ENCODE measurements around the gene TMEM161A. TPM values are rescaled to one million over a fixed set of nuclear protein-coding genes. Genes with fewer than 3 reads are reported as not detected.
"Not testable (repeated sequence)": the region's sequence is repeated elsewhere in the genome, so short reads cannot be mapped to it uniquely, and the experiment has no call there.

The TMEM161A gene
- total and polyA plus RNA-seq, 2 donors, result 13.6 to 33.0 TPM

GRCh38 chr19:19159534-19159933, 21.3 kb upstream of the TMEM161A start:
- WGBS, result over 99% methylated on average over 4 of the region's 4 CpGs
- H3K27ac ChIP-seq (ENCODE audit: low read depth in 1 of 2, low read length in 1 of 2), result no peak overlapping the region

DNA sequence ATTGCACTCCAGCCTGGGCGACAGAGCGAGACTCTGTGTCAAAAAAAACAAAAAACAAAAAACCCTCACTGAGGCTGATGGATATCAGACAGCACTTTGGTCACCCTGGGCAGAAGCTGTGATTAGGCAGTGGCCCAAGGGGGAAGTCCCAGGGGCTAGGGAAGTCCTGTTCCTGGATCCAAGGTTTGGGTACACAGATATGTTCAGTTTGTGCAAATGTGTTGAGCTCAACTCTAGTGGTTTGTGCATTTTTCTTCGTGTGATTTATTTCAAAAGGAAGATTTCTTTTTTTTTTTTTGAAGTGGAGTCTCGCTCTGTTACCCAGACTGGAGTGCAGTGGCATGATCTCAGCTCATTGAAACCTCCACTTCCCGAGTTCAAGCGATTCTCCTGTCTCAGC, 19.5 kb upstream of the TMEM161A start:
- Histone ChIP-seq H3K27ac (ENCODE audit: low read depth in 1 of 2, low read length in 1 of 2) (no peak overlapping the region), H3K27me3 (ENCODE audit: control insufficient read depth in 2 of 2, insufficient read depth in 1 of 2, low read length in 1 of 2) (no peaks in the 10 kb centered on the region), H3K4me3 (ENCODE audit: low read length in 2 of 2) (no peak overlapping the region), H3K4me1 (ENCODE audit: control insufficient read depth in 2 of 2, insufficient read depth in 2 of 2, low read length in 2 of 2) (peaks cover 4 to 16% of the 10 kb centered on the region in 2 donors), H3K9me3 (ENCODE audit: control insufficient read depth in 2 of 2, insufficient read depth in 1 of 2, low read length in 1 of 2) (peaks cover 1 to 12% of the 10 kb centered on the region in 2 donors), H3K36me3 (ENCODE audit: control insufficient read depth in 2 of 2, insufficient read depth in 2 of 2, low read length in 1 of 2) (peaks cover 0 to 5% of the 10 kb centered on the region in 2 donors)
- DNase-seq (ENCODE audit: low read depth in 6 of 9, low spot score in 9 of 9), result no peak
- WGBS, result 80% methylated on average over 6 of the region's 6 CpGs

More at GRCh38 chr19:19159534-19159933, 21.3 kb upstream of the TMEM161A start:
- Histone ChIP-seq H3K4me3 (ENCODE audit: low read length in 2 of 2) (no peak overlapping the region), H3K4me1 (ENCODE audit: control insufficient read depth in 2 of 2, insufficient read depth in 2 of 2, low read length in 2 of 2) (peaks cover 4 to 16% of the 10 kb centered on the region in 2 donors), H3K36me3 (ENCODE audit: control insufficient read depth in 2 of 2, insufficient read depth in 2 of 2, low read length in 1 of 2) (peaks cover 0 to 5% of the 10 kb centered on the region in 2 donors), H3K9me3 (ENCODE audit: control insufficient read depth in 2 of 2, insufficient read depth in 1 of 2, low read length in 1 of 2) (peaks cover 1 to 13% of the 10 kb centered on the region in 2 donors), H3K27me3 (ENCODE audit: control insufficient read depth in 2 of 2, insufficient read depth in 1 of 2, low read length in 1 of 2) (no peaks in the 10 kb centered on the region)
- DNase-seq (ENCODE audit: low read depth in 6 of 9, low spot score in 9 of 9), result no peak

DNA sequence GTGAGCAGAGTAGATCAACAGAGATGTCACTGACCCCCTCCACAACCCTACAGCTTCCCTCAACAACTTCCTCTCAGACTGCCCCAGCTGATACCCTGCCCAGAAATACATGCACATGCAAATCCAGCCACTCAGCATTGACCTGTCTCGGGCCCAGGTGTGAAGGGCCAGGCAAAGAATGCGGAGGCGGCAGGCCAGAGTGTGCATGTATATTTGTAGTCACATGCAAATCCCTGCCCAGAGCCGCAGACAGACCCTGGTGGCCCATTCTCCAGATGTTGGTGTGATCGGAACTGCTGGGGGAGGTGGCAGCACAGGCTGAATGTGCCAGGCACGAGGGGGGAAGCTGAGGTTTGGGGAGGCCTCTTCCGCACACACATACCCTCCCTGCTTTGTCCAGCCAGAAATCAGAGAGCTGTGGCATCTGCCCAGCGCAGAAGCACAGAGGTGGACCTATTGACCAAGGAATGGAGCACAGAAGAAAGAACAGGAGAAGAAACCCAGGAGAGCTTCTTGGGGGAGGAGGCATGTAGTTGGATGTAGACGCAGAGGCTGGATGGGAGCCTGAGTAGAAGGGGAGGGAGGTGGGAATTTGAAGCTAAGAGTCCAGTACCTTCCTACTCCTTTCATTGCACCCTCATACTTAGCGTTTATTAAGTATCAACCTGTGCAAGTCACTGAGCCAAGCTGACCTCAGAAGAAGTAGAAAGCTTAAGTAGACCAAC, 17.4 kb upstream of the TMEM161A start:
- H3K9me3 ChIP-seq (ENCODE audit: control insufficient read depth in 2 of 2, insufficient read depth in 1 of 2, low read length in 1 of 2), result no peaks in the 10 kb centered on the region
- DNase-seq (ENCODE audit: low read depth in 6 of 9, low spot score in 9 of 9), result no peak
- no peak overlapping the region for H3K27ac ChIP-seq (ENCODE audit: low read depth in 1 of 2, low read length in 1 of 2)
- H3K27me3 ChIP-seq (ENCODE audit: control insufficient read depth in 2 of 2, insufficient read depth in 1 of 2, low read length in 1 of 2), result no peaks in the 10 kb centered on the region
- peaks cover 0 to 5% of the 10 kb centered on the region in 2 donors for H3K36me3 ChIP-seq (ENCODE audit: control insufficient read depth in 2 of 2, insufficient read depth in 2 of 2, low read length in 1 of 2)
- peaks cover 4 to 11% of the 10 kb centered on the region in 2 donors for H3K4me1 ChIP-seq (ENCODE audit: control insufficient read depth in 2 of 2, insufficient read depth in 2 of 2, low read length in 2 of 2)
- 93% methylated on average over 10 of the region's 10 CpGs for WGBS
- H3K4me3 ChIP-seq (ENCODE audit: low read length in 2 of 2), result no peak overlapping the region

DNA sequence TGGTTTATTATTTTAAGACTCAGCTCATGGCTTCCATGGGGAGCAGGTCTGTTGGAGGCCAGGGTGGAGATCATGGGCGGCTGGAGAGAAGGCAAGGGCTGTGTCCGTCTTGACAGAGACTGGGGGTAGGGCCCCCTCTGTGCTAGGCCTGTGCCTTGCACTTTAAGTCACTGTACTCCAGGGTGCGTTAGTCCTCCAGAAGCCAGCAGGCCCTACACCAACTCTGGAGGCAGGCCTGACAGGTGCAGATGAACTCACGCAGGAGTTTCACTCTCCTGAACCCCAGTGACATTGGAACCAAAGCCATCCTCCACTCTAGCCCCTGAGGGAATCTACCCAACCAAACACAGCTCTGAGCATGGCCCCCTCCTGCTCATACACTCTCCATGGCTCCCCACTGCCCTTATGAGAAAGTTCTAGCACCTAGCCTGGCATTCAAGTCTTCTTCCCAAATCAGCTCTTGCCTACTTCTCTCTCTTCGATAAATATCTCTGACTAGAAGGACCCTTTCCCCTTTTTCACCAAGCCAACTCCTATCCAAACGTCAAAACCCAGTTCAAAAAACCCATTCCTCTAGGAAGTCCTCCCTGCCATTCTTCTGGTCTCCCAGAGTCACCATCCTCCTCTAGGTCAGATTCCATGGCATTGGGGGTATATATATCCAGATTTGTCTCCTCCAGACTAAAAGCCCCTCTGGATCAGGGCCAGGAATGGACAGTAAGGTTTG, 16.7 kb upstream of the TMEM161A start:
- Histone ChIP-seq H3K4me3 (ENCODE audit: low read length in 2 of 2) (no peak overlapping the region), H3K27me3 (ENCODE audit: control insufficient read depth in 2 of 2, insufficient read depth in 1 of 2, low read length in 1 of 2) (no peaks in the 10 kb centered on the region), H3K4me1 (ENCODE audit: control insufficient read depth in 2 of 2, insufficient read depth in 2 of 2, low read length in 2 of 2) (peaks cover 0 to 4% of the 10 kb centered on the region in 2 donors), H3K9me3 (ENCODE audit: control insufficient read depth in 2 of 2, insufficient read depth in 1 of 2, low read length in 1 of 2) (no peaks in the 10 kb centered on the region), H3K36me3 (ENCODE audit: control insufficient read depth in 2 of 2, insufficient read depth in 2 of 2, low read length in 1 of 2) (peaks cover 0 to 5% of the 10 kb centered on the region in 2 donors), H3K27ac (ENCODE audit: low read depth in 1 of 2, low read length in 1 of 2) (no peak overlapping the region)
- DNase-seq (ENCODE audit: low read depth in 6 of 9, low spot score in 9 of 9), result no peak
- 96% methylated on average over 6 of the region's 6 CpGs for WGBS

DNA sequence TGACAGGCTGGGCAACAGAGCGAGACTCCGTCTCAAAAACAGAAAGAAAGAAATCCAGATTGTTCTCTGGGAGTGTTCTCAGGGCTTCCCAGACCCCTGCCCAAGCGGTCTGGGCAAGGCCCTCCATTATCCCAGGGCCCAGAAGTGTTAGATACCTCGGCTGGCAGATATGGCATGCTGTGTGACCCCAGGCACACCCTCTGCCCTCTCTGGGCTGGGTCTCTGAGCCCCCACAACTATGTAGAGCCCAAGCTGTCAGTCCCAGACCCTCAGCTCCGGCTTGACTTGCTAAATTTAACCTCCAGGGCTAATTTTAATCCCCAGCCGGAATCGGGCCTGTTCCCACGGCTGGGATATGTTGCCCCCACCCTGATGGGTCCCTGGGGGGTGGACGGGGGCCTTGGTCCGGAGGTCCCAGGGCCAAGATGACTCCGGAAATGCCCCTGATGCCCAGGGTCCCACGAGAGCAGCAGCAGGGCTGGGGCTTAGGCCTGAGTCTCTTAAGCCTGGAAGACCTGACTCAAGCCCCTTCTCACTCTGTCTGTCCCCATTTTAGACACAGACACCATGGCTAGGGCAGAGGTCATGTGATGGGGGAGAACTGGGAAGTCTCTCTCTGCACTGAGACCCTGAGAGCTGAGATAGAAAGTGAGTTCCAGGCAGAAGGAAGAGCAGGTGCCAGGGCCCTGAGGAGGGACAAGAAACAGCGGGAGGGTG, 14.5 kb upstream of the TMEM161A start:
- DNase-seq (ENCODE audit: low read depth in 6 of 9, low spot score in 9 of 9), result no peak

DNA sequence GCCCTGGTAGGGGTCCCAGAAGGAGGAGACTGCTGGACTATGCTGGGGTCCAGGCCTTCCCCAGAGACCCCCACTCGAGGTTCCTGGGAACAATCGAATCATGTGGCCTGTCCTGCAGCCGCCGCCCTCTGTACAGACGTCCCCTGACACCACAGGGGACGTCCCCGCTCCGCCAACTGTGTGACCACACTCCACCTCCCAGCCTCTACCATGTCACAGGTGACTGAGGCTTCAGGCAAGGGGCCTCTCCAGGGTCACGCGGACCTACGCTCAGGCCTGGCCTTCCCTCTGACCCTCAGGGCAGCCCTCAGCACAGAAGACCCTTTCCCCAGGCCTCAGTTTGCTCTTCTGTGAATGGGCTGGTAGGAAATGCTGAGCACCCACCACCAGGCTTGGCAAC, 13.1 kb upstream of the TMEM161A start:
- peaks cover 17% of the 10 kb centered on the region in 2 donors for H3K36me3 ChIP-seq (ENCODE audit: control insufficient read depth in 2 of 2, insufficient read depth in 2 of 2, low read length in 1 of 2)
- no peaks in the 10 kb centered on the region for H3K4me1 ChIP-seq (ENCODE audit: control insufficient read depth in 2 of 2, insufficient read depth in 2 of 2, low read length in 2 of 2)
- no peak overlapping the region for H3K4me3 ChIP-seq (ENCODE audit: low read length in 2 of 2)
- no peaks in the 10 kb centered on the region for H3K9me3 ChIP-seq (ENCODE audit: control insufficient read depth in 2 of 2, insufficient read depth in 1 of 2, low read length in 1 of 2)
- H3K27me3 ChIP-seq (ENCODE audit: control insufficient read depth in 2 of 2, insufficient read depth in 1 of 2, low read length in 1 of 2), result no peaks in the 10 kb centered on the region
- WGBS, result 90% methylated on average over 11 of the region's 11 CpGs
- H3K27ac ChIP-seq (ENCODE audit: low read depth in 1 of 2, low read length in 1 of 2), result no peak overlapping the region
- no peak for DNase-seq (ENCODE audit: low read depth in 6 of 9, low spot score in 9 of 9)

More for the DNA sequence above, 14.5 kb upstream of the TMEM161A start:
- 92% methylated on average over 13 of the region's 13 CpGs for WGBS
- Histone ChIP-seq H3K9me3 (ENCODE audit: control insufficient read depth in 2 of 2, insufficient read depth in 1 of 2, low read length in 1 of 2) (no peaks in the 10 kb centered on the region), H3K27me3 (ENCODE audit: control insufficient read depth in 2 of 2, insufficient read depth in 1 of 2, low read length in 1 of 2) (no peaks in the 10 kb centered on the region), H3K4me1 (ENCODE audit: control insufficient read depth in 2 of 2, insufficient read depth in 2 of 2, low read length in 2 of 2) (no peaks in the 10 kb centered on the region), H3K27ac (ENCODE audit: low read depth in 1 of 2, low read length in 1 of 2) (no peak overlapping the region), H3K4me3 (ENCODE audit: low read length in 2 of 2) (no peak overlapping the region), H3K36me3 (ENCODE audit: control insufficient read depth in 2 of 2, insufficient read depth in 2 of 2, low read length in 1 of 2) (peaks cover 7 to 15% of the 10 kb centered on the region in 2 donors)

DNA sequence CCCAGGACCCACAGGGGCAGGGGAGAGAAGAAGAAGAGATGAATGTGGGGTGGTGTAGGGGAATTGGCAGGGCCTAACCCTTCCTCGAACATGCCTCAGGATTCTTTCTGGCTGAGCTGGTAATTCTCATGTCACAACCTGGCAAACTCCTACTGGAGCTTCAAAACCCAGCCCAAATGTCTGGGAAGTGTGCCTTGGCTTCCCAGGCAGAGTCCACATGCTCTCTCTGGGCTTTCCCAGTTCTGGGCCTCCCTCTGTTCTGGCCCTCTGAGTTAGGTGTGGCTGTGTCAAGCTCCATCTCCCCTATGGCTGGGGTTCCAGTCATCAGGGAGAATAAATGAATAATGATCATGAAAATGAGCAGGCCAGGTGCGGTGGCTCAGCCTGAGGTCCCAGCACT, 11.2 kb upstream of the TMEM161A start:
- no peak overlapping the region for H3K4me3 ChIP-seq (ENCODE audit: low read length in 2 of 2)
- H3K9me3 ChIP-seq (ENCODE audit: control insufficient read depth in 2 of 2, insufficient read depth in 1 of 2, low read length in 1 of 2), result no peaks in the 10 kb centered on the region
- WGBS, result 99% methylated on average over 2 of the region's 2 CpGs
- H3K36me3 ChIP-seq (ENCODE audit: control insufficient read depth in 2 of 2, insufficient read depth in 2 of 2, low read length in 1 of 2), result peaks cover 17% of the 10 kb centered on the region in 2 donors
- H3K4me1 ChIP-seq (ENCODE audit: control insufficient read depth in 2 of 2, insufficient read depth in 2 of 2, low read length in 2 of 2), result peaks cover 0 to 5% of the 10 kb centered on the region in 2 donors
- DNase-seq (ENCODE audit: low read depth in 6 of 9, low spot score in 9 of 9), result no peak
- no peaks in the 10 kb centered on the region for H3K27me3 ChIP-seq (ENCODE audit: control insufficient read depth in 2 of 2, insufficient read depth in 1 of 2, low read length in 1 of 2)
- no peak overlapping the region for H3K27ac ChIP-seq (ENCODE audit: low read depth in 1 of 2, low read length in 1 of 2)

GRCh38 chr19:19148504-19148903, 10.2 kb upstream of the TMEM161A start:
- not testable (repeated sequence) for H3K4me3 ChIP-seq (ENCODE audit: low read length in 2 of 2); H3K27ac ChIP-seq (ENCODE audit: low read depth in 1 of 2, low read length in 1 of 2); H3K4me1 ChIP-seq (ENCODE audit: control insufficient read depth in 2 of 2, insufficient read depth in 2 of 2, low read length in 2 of 2); H3K27me3 ChIP-seq (ENCODE audit: control insufficient read depth in 2 of 2, insufficient read depth in 1 of 2, low read length in 1 of 2); H3K9me3 ChIP-seq (ENCODE audit: control insufficient read depth in 2 of 2, insufficient read depth in 1 of 2, low read length in 1 of 2); DNase-seq (ENCODE audit: low read depth in 6 of 9, low spot score in 9 of 9)
- 98% methylated on average over 8 of the region's 8 CpGs for WGBS
- peaks cover 17% of the 10 kb centered on the region in 2 donors for H3K36me3 ChIP-seq (ENCODE audit: control insufficient read depth in 2 of 2, insufficient read depth in 2 of 2, low read length in 1 of 2)

- peaks cover 0 to 5% of the 10 kb centered on the region in 2 donors for H3K4me1 ChIP-seq (ENCODE audit: control insufficient read depth in 2 of 2, insufficient read depth in 2 of 2, low read length in 2 of 2)
- H3K9me3 ChIP-seq (ENCODE audit: control insufficient read depth in 2 of 2, insufficient read depth in 1 of 2, low read length in 1 of 2), result no peaks in the 10 kb centered on the region
- H3K36me3 ChIP-seq (ENCODE audit: control insufficient read depth in 2 of 2, insufficient read depth in 2 of 2, low read length in 1 of 2), result peaks cover 17% of the 10 kb centered on the region in 2 donors
- no peaks in the 10 kb centered on the region for H3K27me3 ChIP-seq (ENCODE audit: control insufficient read depth in 2 of 2, insufficient read depth in 1 of 2, low read length in 1 of 2)
- DNase-seq (ENCODE audit: low read depth in 6 of 9, low spot score in 9 of 9), result no peak
- H3K27ac ChIP-seq (ENCODE audit: low read depth in 1 of 2, low read length in 1 of 2), result no peak overlapping the region
- 97% methylated on average over 5 of the region's 5 CpGs for WGBS
- no peak overlapping the region for H3K4me3 ChIP-seq (ENCODE audit: low read length in 2 of 2)
Measured at GRCh38 chr19:19147344-19147743, 9.1 kb upstream of the TMEM161A start.

Data from thymus (tissue), 11 donors.